Fibroblast of lung (primary cell): ENCODE results near the gene GGTLC1. TPM values are rescaled to one million over a fixed set of nuclear protein-coding genes. Genes with fewer than 3 reads are reported as not detected.

Source experiments
- DNase-seq, 2 donors: peaks; one replicate each; pipeline versions ENCODE4 v3.0.0 to v3.0.0-alpha.2; 2010; ENCODE audit warnings: low read depth in 2 of 2
- H2AFZ ChIP-seq: 2 replicates; pipeline ENCODE4 v1.5.1; 2012; ENCODE audit warnings: low read length, control low read depth, inconsistent platforms
- H3K27ac ChIP-seq: 2 replicates; pipeline ENCODE4 v1.5.1; 2011; ENCODE audit warnings: low read length, control low read depth; ENCODE audit not compliant: insufficient read depth
- H3K27me3 ChIP-seq: 2 replicates; pipeline ENCODE4 v1.5.1; 2011; ENCODE audit warnings: mild to moderate bottlenecking, low read length; ENCODE audit not compliant: control insufficient read depth, insufficient read depth
- H3K36me3 ChIP-seq: 2 replicates; pipeline ENCODE4 v1.5.1; 2011; ENCODE audit warnings: low read length; ENCODE audit not compliant: control insufficient read depth, insufficient read depth
- H3K4me1 ChIP-seq: 2 replicates; pipeline ENCODE4 v1.5.1; 2011; ENCODE audit warnings: low read length; ENCODE audit not compliant: control insufficient read depth, insufficient read depth; ENCODE audit errors: extremely low read depth
- H3K4me2 ChIP-seq: 2 replicates; pipeline ENCODE4 v1.5.1; 2011; ENCODE audit warnings: low read length, control low read depth; ENCODE audit not compliant: insufficient read depth; ENCODE audit errors: extremely low read depth
- H3K4me3 ChIP-seq, 4 experiments: fragments of 200-600 bp in 1 of 4; sonication (generic) in 1 of 4; replicated peaks in 1 of 4; 2 replicates each; pipeline ENCODE4 v1.5.1; 2011 to 2016; ENCODE audit warnings: low read length in 4 of 4, low read depth in 3 of 4, mild to moderate bottlenecking in 3 of 4, control low read depth in 2 of 4, inconsistent platforms in 1 of 4, mixed read lengths in 1 of 4; ENCODE audit not compliant: insufficient read depth in 1 of 4; ENCODE audit errors: control extremely low read depth in 1 of 4
- H3K79me2 ChIP-seq: 2 replicates; pipeline ENCODE4 v1.5.1; 2012; ENCODE audit warnings: mild to moderate bottlenecking, low read length, inconsistent platforms; ENCODE audit not compliant: control insufficient read depth, insufficient read depth
- H3K9ac ChIP-seq: 2 replicates; pipeline ENCODE4 v1.5.1; 2011; ENCODE audit warnings: mild to moderate bottlenecking, low read length, control low read depth; ENCODE audit not compliant: insufficient read depth
- H3K9me3 ChIP-seq: 2 replicates; pipeline ENCODE4 v1.5.1; 2012; ENCODE audit warnings: low read depth, low read length; ENCODE audit not compliant: control insufficient read depth, insufficient read depth
- H4K20me1 ChIP-seq: 2 replicates; pipeline ENCODE4 v1.5.1; 2011; ENCODE audit warnings: low read length; ENCODE audit not compliant: control insufficient read depth, insufficient read depth; ENCODE audit errors: extremely low read depth
- EZH2 ChIP-seq: IDR thresholded peaks from 2 replicates; pipeline ENCODE4 v1.5.1; 2012; ENCODE audit warnings: low read length, control low read depth, mild to moderate bottlenecking; ENCODE audit errors: missing control alignments
- polyA plus RNA-seq, 2 donors: library from polyadenylated mRNA; depleted of rRNA in 1 of 2; stranded (reverse) in 1 of 2; unstranded in 1 of 2; fragments of >200 nt; gene quantifications; 2 replicates each; pipeline ENCODE4 v1.2.1, GENCODE V29; 2011 to 2012; ENCODE audit warnings: missing spikeins in 1 of 2
- total RNA-seq: library from RNA; depleted of rRNA; stranded (reverse); fragments of >200 nt; gene quantifications from 2 replicates; pipeline ENCODE4 v1.2.1, GENCODE V29; 2014
- TF ChIP-seq, protein P1 (sequence below), 2 donors: IDR thresholded peaks in 1 of 2; conservative IDR thresholded peaks in 1 of 2; 1 replicate in 1 of 2; 2 replicates in 1 of 2; pipeline ENCODE4 v1.5.1; 2011 to 2012; ENCODE audit warnings: low read length in 2 of 2, control low read depth in 1 of 2, inconsistent platforms in 1 of 2, low read depth in 1 of 2, mild to moderate bottlenecking in 1 of 2

The GGTLC1 gene
- total and polyA plus RNA-seq, 2 donors (not counting 1 experiment from before 2014, with no cell fraction given), result not detected

- no peaks in the 10 kb centered on the region for H3K79me2 ChIP-seq
- no peaks in the 10 kb centered on the region for H3K36me3 ChIP-seq
- H3K27me3 ChIP-seq, result no peaks in the 10 kb centered on the region
- no peak overlapping the region for H2AFZ ChIP-seq
- TF ChIP-seq EZH2, result no peak
- TF ChIP-seq, protein P1, sequence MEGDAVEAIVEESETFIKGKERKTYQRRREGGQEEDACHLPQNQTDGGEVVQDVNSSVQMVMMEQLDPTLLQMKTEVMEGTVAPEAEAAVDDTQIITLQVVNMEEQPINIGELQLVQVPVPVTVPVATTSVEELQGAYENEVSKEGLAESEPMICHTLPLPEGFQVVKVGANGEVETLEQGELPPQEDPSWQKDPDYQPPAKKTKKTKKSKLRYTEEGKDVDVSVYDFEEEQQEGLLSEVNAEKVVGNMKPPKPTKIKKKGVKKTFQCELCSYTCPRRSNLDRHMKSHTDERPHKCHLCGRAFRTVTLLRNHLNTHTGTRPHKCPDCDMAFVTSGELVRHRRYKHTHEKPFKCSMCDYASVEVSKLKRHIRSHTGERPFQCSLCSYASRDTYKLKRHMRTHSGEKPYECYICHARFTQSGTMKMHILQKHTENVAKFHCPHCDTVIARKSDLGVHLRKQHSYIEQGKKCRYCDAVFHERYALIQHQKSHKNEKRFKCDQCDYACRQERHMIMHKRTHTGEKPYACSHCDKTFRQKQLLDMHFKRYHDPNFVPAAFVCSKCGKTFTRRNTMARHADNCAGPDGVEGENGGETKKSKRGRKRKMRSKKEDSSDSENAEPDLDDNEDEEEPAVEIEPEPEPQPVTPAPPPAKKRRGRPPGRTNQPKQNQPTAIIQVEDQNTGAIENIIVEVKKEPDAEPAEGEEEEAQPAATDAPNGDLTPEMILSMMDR (conservative IDR thresholded peaks at IDR 0.05 in 1 of 2, IDR thresholded peaks at IDR 0.05 in 1 of 2; ENCODE audit: low read depth in 1 of 2, low read length in 2 of 2), result no peak
- H3K9ac ChIP-seq, result no peak overlapping the region
- H3K4me2 ChIP-seq, result no peak overlapping the region
- H3K27ac ChIP-seq, result no peak overlapping the region
- H3K4me3 ChIP-seq, result no peak overlapping the region
- no peak for DNase-seq
- H4K20me1 ChIP-seq, result no peaks in the 10 kb centered on the region
- H3K9me3 ChIP-seq, result no peaks in the 10 kb centered on the region
- H3K4me1 ChIP-seq, result no peaks in the 10 kb centered on the region
These were observed 42.4 kb downstream of the GGTLC1 start for GRCh38 chr20:23946206-23946605.

- no peak overlapping the region for H2AFZ ChIP-seq
- no peak overlapping the region for H3K4me3 ChIP-seq
- no peaks in the 10 kb centered on the region for H4K20me1 ChIP-seq
- H3K9me3 ChIP-seq, result no peaks in the 10 kb centered on the region
- H3K4me1 ChIP-seq, result no peaks in the 10 kb centered on the region
- no peak overlapping the region for H3K4me2 ChIP-seq
- no peaks in the 10 kb centered on the region for H3K27me3 ChIP-seq
- TF ChIP-seq, protein P1 (conservative IDR thresholded peaks at IDR 0.05 in 1 of 2, IDR thresholded peaks at IDR 0.05 in 1 of 2; ENCODE audit: low read depth in 1 of 2, low read length in 2 of 2), result no peak
- no peak for TF ChIP-seq EZH2
- DNase-seq, result no peak
- H3K79me2 ChIP-seq, result no peaks in the 10 kb centered on the region
- H3K9ac ChIP-seq, result no peak overlapping the region
- no peak overlapping the region for H3K27ac ChIP-seq
- H3K36me3 ChIP-seq, result no peaks in the 10 kb centered on the region
These were observed 45.3 kb downstream of the GGTLC1 start for GRCh38 chr20:23943304-23943703.

DNA sequence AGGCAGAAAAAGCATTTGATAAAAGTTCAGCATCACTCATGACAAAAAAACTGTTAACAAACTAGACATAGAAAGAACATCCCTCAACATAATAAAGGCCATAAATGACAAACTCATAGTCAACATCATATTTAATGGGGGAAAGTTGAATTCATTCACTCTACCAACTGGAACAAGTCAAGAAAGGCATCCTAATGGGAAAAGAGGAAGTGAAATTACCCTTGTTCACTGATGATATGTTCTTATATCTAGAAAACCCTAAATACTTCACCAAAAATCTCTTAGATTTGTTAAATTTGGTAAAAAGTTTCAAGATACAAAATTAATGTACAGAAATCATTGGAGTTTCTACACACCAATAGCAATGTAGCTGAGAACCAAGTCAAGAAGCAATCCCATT, 48.9 kb downstream of the GGTLC1 start:
- Histone ChIP-seq H3K36me3 (no peaks in the 10 kb centered on the region), H3K9me3 (no peaks in the 10 kb centered on the region), H3K27ac (no peak overlapping the region)

More for the DNA sequence above, 48.9 kb downstream of the GGTLC1 start:
- Histone ChIP-seq H3K4me1 (no peaks in the 10 kb centered on the region), H3K4me2 (no peak overlapping the region), H3K4me3 (no peak overlapping the region), H4K20me1 (no peaks in the 10 kb centered on the region), H3K79me2 (no peaks in the 10 kb centered on the region), H2AFZ (no peak overlapping the region), H3K27me3 (no peaks in the 10 kb centered on the region), H3K9ac (no peak overlapping the region)
- no peak for TF ChIP-seq EZH2
- TF ChIP-seq, protein P1 (conservative IDR thresholded peaks at IDR 0.05 in 1 of 2, IDR thresholded peaks at IDR 0.05 in 1 of 2; ENCODE audit: low read depth in 1 of 2, low read length in 2 of 2), result no peak
- DNase-seq, result no peak
